Stimulated activated CD8-positive, alpha-beta memory T cell treated with anti-CD3 and anti-CD28 coated beads, Interleukin-12 subunit alpha, Interleukin-12 subunit beta, amount 100 ng/mL, for 4 hours (primary cell): ENCODE results near the gene RIPOR1.

Source experiments
- DNase-seq: peaks from one replicate; pipeline ENCODE4 v3.0.0-alpha.2; 2020; ENCODE audit warnings: low read depth

Gene RIPOR1

DNA sequence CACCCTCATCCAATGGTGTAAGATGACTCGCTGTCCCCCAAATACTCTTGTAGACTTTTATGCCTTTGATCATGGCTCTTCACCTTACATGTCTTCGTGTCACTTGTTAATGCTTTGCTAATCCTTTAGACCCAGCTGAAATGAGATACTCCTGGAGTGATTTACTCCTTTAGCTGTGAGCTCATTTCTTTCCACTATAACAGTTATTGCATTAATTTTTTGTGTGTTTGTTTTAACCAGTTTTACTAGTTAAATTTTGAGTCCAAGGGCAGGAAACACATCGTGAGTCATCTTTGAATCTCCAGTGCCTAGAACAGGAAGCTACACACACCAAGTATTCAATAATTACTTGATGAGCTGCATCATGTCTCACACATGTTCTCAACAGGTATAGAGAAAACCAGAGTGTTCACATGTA, 27.2 kb downstream of the RIPOR1 start:
- DNase-seq, result no peak

- no peak for DNase-seq
Observed at GRCh38 chr16:67558859-67559258, 30.2 kb downstream of the RIPOR1 start.

DNA sequence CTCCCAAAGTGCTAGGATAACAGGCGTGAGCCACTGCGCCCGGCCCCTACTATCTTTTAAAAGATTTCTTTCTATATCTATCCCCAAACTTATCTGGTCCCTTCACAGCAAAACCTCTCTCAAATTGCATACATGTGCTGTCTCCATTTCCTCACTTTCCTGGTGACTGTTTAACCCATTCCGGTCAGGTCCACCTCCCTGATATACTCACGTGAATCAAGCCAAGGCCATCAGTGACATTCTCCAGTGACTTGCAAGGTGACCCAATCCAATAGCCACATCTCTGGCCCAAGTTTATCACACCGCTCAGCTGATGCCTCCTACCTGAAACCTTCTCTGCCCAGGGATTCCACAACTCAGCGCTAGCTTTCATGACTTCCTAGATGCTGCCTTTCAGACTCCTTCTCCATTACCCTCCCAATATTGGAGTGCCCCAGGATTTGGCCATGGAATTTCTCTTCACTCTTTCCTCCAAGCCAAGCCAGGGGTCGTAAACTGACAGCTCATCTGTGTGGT, 32.3 kb downstream of the RIPOR1 start:
- no peak for DNase-seq

DNA sequence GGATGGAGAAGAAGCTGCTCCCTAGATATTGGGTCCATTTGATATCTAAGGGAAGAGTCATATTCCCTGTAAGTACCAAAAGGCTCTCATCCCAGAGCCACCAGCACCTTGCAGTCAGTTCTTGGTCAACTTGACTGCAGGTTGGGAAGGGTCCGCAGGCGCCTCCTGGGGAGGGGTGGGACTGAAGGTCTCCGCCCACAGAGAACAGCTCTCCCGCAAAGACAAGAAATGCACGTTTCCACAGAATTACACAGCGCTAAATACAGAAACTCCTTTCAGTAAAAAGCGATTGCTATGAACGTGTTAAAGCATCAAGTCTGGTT, 32.8 kb downstream of the RIPOR1 start:
- no peak for DNase-seq

GRCh38 chr16:67561824-67562525, 33.3 kb downstream of the RIPOR1 start:
- DNase-seq, result peak; percentile 94

GRCh38 chr16:67562526-67562917, 33.9 kb downstream of the RIPOR1 start, which contains the start of gene CTCF:
Gene CTCF, plus strand, starts transcription at chr16:67562526. Its CDS starts 48,307 bp downstream, at chr16:67610833.
- DNase-seq, result peak; percentile 78

DNA sequence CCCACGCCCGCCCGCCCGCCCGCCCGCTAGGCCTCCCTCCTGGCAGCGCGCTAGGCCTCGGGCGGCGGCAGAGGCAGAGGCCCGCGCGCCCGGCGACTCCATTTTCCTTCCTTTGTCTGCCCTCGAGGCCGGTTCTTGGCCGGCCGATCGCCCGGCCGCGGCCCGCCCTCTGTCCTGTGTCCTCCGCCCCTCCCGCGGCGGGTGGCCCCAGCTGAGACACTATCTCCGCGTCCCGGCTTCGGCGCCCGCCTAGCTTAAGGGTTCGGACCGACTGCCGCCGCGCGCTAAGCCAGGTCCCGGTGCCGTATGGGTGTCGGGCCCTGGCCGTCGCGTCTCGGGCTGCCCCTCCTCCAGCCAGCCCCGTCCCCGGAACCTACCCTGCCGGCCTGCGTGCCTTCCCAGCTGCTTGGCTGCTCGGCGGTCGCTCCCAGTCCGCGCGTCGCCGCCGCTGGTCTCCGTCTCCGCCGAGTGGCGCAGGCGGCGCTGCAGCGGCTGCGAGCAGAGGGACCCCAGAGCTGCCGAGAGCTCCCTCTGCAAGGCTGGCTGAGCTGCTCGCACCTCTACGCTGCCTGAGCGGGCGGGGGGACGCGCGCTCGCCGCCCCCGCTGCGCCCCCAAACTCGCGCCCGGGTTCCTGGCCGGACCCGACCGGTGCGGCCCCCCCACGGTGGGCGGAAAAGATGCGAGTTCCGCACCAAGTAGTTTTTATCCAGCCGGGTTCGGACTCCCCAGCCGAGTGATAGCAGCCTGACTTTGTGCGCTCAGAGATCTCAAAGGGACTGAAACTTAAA, 34.5 kb downstream of the RIPOR1 start:
- peak; percentile 53 for DNase-seq

- no peak for DNase-seq
Observed at GRCh38 chr16:67563708-67564468, 35.3 kb downstream of the RIPOR1 start.

- DNase-seq, result no peak
Observed at GRCh38 chr16:67565470-67566100, 37.0 kb downstream of the RIPOR1 start.

DNA sequence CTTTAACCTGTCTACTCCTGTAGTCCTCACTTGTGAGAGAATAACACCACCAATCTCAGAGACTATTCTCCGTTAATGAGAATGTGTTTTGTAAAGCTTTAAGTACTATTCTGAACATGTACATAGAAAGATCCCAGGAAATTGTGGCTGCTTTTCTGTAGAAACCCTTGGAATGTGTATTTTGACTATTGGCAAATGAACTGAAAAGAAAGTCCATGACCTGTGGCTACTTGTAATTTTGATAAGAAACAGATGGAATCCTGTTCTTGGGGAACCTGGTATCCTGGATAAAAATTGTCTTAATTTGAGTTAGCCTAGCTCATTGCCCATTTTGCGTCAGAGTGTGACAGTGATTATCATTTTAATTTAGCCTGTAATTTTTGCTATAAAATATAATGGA, 42.8 kb downstream of the RIPOR1 start:
- no peak for DNase-seq

DNA sequence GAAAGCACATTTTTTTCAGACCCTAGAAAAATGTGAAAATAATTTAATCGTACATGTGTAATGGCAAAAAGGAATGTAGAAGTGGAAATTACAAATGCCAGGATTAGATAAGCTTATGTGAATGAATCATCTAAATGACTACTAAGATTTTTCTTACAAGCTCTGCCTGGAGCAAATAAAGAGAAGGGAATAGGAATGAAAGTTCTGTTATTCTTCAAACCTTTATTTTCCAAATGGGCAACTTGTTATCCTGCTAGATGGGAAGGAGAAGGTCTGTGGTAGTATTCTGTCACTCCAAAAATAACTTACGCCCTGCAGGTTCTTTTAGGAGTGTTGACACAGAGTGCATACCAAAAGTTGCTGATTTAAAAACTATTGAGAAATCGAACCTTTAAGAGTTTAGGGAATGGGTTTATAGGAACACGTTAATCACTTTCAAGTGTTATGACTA, 43.4 kb downstream of the RIPOR1 start:
- DNase-seq, result no peak

- DNase-seq, result no peak
Observed at GRCh38 chr16:67579686-67580085, 51.1 kb downstream of the RIPOR1 start.

GRCh38 chr16:67580202-67580601, 51.6 kb downstream of the RIPOR1 start:
- DNase-seq, result no peak

DNA sequence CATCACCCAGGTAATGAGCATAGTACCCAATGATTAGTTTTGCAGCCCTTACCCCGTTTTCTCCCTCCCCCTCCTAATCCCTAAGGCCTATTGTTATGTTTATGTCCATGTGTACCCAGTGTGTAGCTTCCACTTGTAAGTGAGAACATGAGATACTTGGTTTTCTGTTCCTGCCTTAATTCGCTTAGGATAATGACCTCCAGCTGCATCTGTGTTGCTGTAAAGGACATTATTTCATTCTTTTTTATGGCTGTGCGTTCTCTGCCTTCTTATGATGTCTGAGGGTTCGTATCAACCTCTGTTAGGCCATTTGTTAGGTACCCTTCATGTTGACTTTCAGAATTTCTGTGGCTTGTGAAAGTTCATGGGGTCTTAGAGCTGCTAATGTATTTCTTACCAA, 64.7 kb downstream of the RIPOR1 start:
- no peak for DNase-seq

DNA sequence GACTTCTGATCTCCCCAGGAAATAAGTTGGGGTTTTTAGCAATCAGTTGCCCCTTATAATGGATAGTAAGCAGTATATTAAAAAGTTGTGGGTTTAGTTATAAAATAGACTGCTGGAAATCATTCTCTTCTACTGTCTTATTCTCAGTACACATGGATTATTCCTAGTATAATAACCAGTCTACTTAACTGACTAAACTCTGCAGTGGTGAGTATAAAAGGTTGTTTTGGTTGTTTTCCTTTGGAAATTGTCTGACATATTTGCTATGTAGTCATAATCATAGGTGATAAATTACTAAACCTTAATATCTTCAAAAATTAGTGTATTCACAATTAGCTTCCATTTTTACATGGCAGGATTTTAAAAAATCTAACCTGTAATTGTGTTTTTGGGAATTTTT, 65.1 kb downstream of the RIPOR1 start:
- no peak for DNase-seq

GRCh38 chr16:67594256-67594915, 65.8 kb downstream of the RIPOR1 start:
- no peak for DNase-seq

GRCh38 chr16:67594956-67595355, 66.3 kb downstream of the RIPOR1 start:
- DNase-seq, result no peak
